ENCODE results near the gene LRP1B.

GRCh38 chr2:142056784-142057183 lies 74.0 kb downstream of the LRP1B start:
- TF ChIP-seq, protein P1, sequence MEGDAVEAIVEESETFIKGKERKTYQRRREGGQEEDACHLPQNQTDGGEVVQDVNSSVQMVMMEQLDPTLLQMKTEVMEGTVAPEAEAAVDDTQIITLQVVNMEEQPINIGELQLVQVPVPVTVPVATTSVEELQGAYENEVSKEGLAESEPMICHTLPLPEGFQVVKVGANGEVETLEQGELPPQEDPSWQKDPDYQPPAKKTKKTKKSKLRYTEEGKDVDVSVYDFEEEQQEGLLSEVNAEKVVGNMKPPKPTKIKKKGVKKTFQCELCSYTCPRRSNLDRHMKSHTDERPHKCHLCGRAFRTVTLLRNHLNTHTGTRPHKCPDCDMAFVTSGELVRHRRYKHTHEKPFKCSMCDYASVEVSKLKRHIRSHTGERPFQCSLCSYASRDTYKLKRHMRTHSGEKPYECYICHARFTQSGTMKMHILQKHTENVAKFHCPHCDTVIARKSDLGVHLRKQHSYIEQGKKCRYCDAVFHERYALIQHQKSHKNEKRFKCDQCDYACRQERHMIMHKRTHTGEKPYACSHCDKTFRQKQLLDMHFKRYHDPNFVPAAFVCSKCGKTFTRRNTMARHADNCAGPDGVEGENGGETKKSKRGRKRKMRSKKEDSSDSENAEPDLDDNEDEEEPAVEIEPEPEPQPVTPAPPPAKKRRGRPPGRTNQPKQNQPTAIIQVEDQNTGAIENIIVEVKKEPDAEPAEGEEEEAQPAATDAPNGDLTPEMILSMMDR (conservative IDR thresholded peaks at IDR 0.05; ENCODE audit: low read length), result no peak
- TF ChIP-seq EZH2phosphoT487 (IDR thresholded peaks at IDR 0.05; ENCODE audit: borderline replicate concordance), result no peak
